ENCODE measurements around the gene ASXL2. TPM values are rescaled to one million over a fixed set of nuclear protein-coding genes. Genes with fewer than 3 reads are reported as not detected.
A peak's percentile ranks its signal among the peaks of the same experiment; 100 is the strongest.
"Not testable (repeated sequence)": the region's sequence is repeated elsewhere in the genome, so short reads cannot be mapped to it uniquely, and the experiment has no call there.

The ASXL2 gene
- total RNA-seq, result 4.4 TPM

DNA sequence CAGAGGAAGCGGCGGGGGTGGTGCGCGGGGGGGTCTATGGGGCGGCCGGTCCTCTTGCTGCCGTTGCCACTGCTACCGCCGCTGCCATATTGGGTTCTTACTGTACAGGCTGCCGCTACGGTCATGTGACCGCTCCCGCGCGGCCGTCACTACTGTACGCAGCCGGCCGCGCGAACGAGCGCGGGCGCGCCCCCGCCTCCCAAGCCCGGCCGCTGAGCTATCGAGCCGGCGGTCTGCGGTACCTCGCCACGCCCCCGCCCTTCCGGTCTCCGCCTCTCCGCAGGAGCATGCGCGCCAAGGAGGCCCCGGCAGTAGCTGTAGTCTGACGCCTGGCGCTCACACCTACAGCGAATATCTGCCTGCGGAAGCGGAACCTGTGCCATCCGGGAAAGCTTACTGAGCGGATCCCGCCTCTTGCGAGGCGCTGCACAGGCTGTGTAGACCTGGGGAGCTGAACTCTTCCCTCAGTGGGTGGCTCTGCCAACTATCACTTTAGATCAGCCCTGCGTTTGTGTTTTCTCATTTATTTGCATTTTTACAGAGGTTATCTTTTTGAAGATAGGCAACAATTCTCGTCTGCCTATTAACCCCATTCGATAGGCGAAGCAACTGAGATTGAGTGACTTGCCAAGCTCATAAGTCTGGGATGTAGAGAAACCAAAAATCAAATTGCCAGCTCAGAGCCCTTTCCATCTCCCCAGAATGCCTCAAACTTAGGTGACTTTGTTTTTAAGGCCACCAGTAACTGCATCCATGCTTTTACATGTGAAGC lies at the start of gene ASXL2:
Gene ASXL2 (minus strand): TSS at position 127 of the 772 bp plus-strand sequence. CDS start 265 bp downstream, outside the sequence.
- no peaks in the 10 kb centered on the region for H3K9me3 ChIP-seq (ENCODE audit: low read depth, low read length)
- peak within 1 kb of the TSS; percentile 94 for H3K4me3 ChIP-seq (ENCODE audit: low read length)
- peaks cover 17% of the 10 kb centered on the region for H3K4me1 ChIP-seq (ENCODE audit: insufficient read depth, low read length)
- H3K27me3 ChIP-seq (ENCODE audit: insufficient read depth, low read length), result peaks cover 3% of the 10 kb centered on the region

DNA sequence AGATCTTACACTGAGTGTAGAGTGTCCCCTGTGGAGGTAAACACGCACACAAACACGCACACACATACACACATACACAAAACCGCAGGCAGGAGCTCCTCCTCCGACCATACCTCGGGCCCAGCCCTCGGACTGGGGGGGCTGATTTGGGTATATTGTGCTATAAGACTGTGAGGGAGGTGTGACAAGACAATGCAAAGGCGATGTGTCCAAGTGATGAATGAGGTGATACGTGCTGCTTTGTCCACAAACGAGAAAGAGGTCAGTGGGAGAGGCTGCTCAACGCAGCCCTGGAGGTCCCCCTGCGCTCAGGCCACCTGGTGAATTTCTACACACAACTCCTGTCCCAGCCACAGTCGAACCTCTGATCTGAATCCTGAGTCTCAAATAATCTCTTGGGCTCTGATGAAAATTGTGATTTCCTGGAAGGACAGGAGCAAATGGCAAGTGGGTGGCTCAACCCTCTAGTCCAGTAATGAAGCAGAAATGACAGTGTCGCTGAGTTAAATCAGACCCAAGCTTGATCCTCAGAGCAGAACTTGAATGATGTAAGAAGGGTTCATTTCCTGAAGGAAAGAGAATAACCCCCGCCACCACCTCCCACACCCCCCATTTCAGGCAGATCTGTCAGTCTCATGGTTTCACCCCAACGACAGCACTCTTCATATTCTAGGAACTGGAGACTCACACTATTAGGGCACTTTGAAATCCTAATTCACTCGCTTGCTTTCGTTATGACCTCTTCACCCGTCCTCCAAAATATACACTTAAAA lies 48.9 kb upstream of the ASXL2 start:
- no peaks in the 10 kb centered on the region for H3K27me3 ChIP-seq (ENCODE audit: insufficient read depth, low read length)
- H3K9me3 ChIP-seq (ENCODE audit: low read depth, low read length), result no peaks in the 10 kb centered on the region
- no peak overlapping the region for H3K4me3 ChIP-seq (ENCODE audit: low read length)
- no peaks in the 10 kb centered on the region for H3K4me1 ChIP-seq (ENCODE audit: insufficient read depth, low read length)

DNA sequence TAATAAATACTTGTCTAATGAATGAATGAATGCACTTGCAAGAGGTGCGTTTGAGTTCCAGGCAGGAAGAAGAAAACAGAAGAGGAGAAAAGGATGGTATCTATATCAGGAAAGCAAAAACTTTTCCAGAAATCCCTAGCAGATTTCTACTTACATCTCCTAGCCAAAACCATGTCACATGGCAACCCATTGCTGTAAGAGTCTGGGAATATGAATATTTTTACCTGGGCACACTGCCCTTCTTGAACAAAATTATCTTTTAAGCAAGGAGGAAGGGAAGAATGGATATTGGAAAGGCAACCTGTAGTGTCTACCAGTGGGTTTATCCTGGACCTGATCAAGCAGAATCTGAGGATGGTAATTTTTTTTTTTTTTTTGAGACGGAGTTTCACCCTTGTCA lies 44.2 kb upstream of the ASXL2 start:
- Histone ChIP-seq H3K4me3 (ENCODE audit: low read length) (no peak overlapping the region), H3K27me3 (ENCODE audit: insufficient read depth, low read length) (no peaks in the 10 kb centered on the region), H3K9me3 (ENCODE audit: low read depth, low read length) (no peaks in the 10 kb centered on the region), H3K4me1 (ENCODE audit: insufficient read depth, low read length) (no peaks in the 10 kb centered on the region)

DNA sequence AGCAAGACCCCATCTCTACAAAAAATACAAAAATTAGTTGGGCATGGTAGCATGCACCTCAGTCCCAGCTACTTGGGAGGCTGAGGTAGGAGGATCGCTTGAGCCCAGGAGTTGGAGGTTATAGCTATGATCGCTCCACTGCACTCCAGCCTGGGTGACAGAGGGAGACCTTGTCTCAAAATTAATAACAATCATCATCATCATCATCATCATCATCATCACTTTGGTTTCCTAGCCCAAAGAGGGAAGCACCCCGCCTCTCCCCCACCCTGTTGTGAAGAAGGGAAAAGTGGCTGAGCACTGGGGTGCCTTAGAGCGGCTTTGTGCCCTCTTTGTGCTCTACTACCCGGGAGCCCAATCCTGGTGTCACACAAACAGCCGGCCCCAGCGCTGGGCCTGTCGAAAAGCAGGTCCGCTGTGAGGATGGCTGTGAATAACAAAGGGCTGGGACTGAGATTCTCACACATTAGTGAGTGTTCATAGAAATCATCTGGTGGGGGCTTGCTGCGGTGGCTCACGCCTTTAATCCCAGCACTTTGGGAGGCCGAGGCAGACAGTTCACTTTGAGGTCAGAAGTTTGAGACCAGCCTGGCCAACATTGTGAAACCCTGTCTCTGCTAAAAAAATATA lies 42.6 kb upstream of the ASXL2 start:
- Histone ChIP-seq H3K27me3 (ENCODE audit: insufficient read depth, low read length) (no peaks in the 10 kb centered on the region), H3K4me1 (ENCODE audit: insufficient read depth, low read length) (peaks cover 6% of the 10 kb centered on the region), H3K9me3 (ENCODE audit: low read depth, low read length) (no peaks in the 10 kb centered on the region), H3K4me3 (ENCODE audit: low read length) (no peak overlapping the region)

DNA sequence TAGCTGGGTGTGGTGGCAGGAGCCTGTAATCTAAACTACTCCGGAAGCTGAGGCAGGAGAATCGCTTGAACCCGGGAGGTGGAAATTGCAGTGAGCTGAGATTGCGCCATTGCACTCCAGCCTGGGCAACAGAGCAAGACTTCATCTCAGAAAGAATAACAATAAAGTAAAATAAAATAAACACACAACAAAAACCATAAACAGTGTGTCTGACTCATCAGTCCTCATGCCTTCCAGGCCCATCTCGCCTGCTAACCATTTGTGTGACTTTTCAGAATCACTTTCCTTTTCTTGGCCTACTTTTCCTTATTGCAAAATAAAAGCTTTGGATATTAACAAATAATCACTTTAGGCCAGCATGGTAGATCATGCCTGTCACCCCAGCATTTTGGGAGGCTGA lies 42.0 kb upstream of the ASXL2 start:
- Histone ChIP-seq H3K4me3 (ENCODE audit: low read length) (no peak overlapping the region), H3K9me3 (ENCODE audit: low read depth, low read length) (no peaks in the 10 kb centered on the region), H3K27me3 (ENCODE audit: insufficient read depth, low read length) (no peaks in the 10 kb centered on the region), H3K4me1 (ENCODE audit: insufficient read depth, low read length) (peaks cover 6% of the 10 kb centered on the region)

DNA sequence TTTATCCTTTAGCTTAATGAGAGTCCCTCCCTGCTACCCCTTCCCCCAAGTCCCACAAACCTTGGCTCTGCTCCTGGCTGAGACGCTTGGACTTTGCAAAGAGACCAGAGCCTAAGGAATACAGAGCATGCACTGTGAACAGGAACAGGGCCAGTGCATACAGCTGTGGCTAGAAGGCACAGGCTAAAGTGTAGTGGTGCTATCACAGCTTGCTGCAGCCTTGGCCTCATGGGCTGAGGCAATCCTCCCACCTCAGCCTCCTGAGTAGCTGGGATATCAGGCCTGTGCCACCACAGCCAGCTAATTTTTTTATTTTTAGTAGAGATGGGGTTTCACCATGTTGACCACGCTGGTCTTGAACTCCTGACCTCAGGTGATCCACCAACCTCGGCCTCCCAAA lies 39.5 kb upstream of the ASXL2 start:
- no peak overlapping the region for H3K4me3 ChIP-seq (ENCODE audit: low read length)
- H3K9me3 ChIP-seq (ENCODE audit: low read depth, low read length), result no peaks in the 10 kb centered on the region
- H3K27me3 ChIP-seq (ENCODE audit: insufficient read depth, low read length), result no peaks in the 10 kb centered on the region
- H3K4me1 ChIP-seq (ENCODE audit: insufficient read depth, low read length), result peaks cover 6% of the 10 kb centered on the region

DNA sequence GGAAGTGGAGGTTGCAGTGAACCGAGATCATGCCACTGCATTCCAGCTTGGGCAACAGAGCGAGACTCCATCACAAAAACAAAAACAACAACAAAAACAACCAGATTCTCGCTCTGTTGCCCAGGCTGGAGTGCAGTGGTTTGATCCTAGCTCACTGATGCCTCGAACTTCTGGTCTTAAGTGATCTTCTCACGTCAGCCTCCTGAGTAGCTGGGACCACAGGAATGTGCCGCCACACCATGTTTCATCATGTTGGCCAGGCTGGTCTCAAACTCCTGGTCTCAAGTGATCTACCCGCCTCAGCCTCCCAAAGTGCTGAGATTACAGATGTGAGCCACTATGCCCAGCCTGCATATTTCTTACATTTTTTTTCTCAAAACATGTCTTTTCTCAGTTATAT lies 39.1 kb upstream of the ASXL2 start:
- H3K27me3 ChIP-seq (ENCODE audit: insufficient read depth, low read length); H3K4me1 ChIP-seq (ENCODE audit: insufficient read depth, low read length); H3K4me3 ChIP-seq (ENCODE audit: low read length); H3K9me3 ChIP-seq (ENCODE audit: low read depth, low read length): not testable (repeated sequence)

DNA sequence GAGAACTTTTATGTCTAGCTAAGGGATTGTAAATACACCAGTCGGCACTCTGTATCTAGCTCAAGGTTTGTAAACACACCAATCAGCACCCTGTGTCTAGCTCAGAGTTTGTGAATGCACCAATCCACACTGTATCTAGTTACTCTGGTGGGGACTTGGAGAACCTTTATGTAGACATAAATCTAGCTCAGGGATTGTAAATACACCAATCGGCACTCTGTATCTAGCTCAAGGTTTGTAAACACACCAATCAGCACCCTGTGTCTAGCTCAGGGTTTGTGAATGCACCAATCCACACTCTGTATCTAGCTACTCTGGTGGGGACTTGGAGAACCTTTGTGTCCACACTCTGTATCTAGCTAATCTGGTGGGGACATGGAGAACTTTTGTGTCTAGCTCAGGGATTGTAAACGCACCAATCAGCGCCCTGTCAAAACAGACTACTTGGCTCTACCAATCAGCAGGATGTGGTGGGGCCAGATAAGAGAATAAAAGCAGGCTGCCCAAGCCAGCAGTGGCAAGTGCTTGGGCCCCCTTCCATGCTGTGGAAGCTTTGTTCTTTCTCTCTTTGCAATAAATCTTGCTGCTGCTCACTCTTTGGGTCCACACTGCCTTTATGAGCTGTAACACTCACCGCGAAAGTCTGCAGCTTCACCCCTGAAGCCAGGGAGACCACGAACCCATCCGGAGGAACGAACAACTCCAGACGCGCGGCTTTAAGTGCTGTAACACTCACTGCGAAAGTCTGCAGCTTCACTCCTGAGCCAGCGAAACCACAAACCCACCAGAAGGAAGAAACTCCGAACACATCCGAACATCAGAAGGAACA lies 37.9 kb upstream of the ASXL2 start:
- not testable (repeated sequence) for H3K9me3 ChIP-seq (ENCODE audit: low read depth, low read length); H3K27me3 ChIP-seq (ENCODE audit: insufficient read depth, low read length); H3K4me1 ChIP-seq (ENCODE audit: insufficient read depth, low read length); H3K4me3 ChIP-seq (ENCODE audit: low read length)

DNA sequence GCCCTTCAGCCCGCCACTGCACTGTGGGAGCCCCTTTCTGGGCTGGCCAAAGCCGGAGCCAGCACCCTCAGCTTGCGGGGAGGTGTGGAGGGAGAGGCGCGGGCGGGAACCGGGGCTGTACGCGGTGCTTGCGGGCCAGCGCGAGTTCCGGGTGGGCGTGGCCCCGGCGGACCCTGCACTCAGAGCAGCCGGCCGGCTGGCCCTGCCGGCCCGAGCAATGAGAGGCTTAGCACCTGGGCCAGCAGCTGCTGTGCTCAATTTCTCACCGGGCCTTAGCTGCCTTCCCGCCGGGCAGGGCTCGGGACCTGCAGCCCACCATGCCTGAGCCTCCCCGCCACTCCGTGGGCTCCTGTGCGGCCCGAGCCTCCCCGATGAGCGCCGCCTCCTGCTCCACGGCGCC lies 37.1 kb upstream of the ASXL2 start:
- H3K27me3 ChIP-seq (ENCODE audit: insufficient read depth, low read length); H3K4me1 ChIP-seq (ENCODE audit: insufficient read depth, low read length); H3K9me3 ChIP-seq (ENCODE audit: low read depth, low read length); H3K4me3 ChIP-seq (ENCODE audit: low read length): not testable (repeated sequence)

DNA sequence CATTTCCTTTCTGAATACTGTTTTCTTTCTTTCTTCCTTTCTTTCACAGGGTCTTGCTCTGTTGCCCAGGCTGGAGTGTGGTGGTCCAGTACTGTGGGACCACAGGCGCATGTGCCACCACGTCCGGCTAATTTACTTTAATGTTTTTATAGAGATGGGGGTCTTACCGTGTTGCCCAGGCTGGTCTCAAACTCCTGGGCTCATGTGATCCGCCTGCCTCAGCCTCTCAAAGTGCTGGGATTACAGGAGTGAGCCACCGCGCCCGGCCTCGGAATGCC lies 35.3 kb upstream of the ASXL2 start:
- H3K27me3 ChIP-seq (ENCODE audit: insufficient read depth, low read length); H3K9me3 ChIP-seq (ENCODE audit: low read depth, low read length); H3K4me3 ChIP-seq (ENCODE audit: low read length); H3K4me1 ChIP-seq (ENCODE audit: insufficient read depth, low read length): not testable (repeated sequence)

DNA sequence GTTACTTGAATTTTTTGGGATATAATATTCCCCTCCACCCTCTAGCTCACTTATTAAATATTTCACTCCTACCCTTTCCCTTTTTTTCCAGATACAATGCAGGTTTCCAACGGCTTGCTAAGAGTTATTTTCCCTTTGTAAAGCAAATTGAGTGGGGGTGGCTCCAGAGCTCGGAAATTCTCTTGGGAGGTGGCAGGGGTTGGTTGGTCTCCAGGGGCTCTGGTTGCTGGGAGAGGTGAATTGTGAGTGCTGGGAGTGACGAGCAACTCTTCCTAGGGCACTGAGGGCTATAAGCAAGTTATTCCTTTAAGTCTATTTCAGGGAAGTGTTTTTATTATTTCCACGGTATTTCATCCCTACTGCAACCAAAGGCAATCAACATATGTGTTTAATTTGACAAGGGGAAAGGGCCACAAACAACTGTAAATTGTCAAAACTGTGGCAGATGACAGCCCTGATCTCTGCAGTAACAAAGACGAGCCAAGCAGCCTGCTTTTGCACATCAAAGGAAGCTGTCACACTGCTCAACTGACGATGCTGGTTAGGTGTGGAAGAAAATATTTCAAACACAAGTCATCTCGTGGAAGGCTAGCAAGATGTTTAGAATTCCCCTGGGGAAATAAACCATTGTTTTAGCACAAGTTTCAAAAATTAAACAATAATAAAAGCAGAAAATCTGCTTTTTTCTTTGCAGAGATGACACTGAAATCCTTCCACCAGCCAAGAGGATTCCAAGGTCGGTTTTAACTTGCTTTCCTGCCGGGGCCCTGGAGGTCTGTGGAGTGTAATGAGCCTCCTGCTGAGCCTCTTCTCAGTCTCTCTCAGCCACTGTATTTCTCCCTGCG lies 34.8 kb upstream of the ASXL2 start:
- peaks cover 6% of the 10 kb centered on the region for H3K4me1 ChIP-seq (ENCODE audit: insufficient read depth, low read length)
- no peaks in the 10 kb centered on the region for H3K27me3 ChIP-seq (ENCODE audit: insufficient read depth, low read length)
- no peaks in the 10 kb centered on the region for H3K9me3 ChIP-seq (ENCODE audit: low read depth, low read length)
- no peak overlapping the region for H3K4me3 ChIP-seq (ENCODE audit: low read length)

DNA sequence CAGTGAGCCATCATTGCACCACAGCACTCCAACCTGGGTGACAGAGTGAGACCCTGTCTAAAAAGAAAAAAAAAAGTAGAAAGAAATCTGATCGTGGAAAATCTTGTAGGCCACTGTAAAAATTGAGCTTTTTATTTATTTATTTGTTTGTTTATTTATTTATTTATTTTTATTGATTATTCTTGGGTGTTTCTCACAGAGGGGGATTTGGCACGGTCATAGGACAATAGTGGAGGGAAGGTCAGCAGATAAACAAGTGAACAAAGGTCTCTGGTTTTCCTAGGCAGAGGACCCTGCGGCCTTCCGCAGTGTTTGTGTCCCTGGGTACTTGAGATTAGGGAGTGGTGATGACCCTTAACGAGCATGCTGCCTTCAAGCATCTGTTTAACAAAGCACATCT lies 31.3 kb upstream of the ASXL2 start:
- not testable (repeated sequence) for H3K4me3 ChIP-seq (ENCODE audit: low read length); H3K9me3 ChIP-seq (ENCODE audit: low read depth, low read length); H3K4me1 ChIP-seq (ENCODE audit: insufficient read depth, low read length); H3K27me3 ChIP-seq (ENCODE audit: insufficient read depth, low read length)

DNA sequence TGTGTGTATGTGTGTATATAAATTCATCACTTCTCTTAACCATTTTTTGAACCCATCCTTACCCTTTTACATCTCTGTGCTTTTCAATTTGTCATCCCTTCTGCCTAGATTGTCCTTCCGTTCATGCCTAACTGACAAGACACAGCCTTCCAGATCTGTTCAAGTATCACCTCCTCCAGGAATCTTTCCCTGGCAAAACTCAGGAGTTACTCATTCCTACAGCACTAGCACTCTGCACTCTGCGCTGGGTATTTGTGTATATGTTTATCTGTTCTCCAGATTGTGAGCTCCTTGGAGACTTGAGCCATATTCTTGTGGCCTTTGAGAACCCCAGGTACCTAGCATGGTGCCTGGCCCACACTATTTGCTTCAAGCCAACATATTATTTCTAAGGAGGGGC lies 26.8 kb upstream of the ASXL2 start:
- no peaks in the 10 kb centered on the region for H3K9me3 ChIP-seq (ENCODE audit: low read depth, low read length)

DNA sequence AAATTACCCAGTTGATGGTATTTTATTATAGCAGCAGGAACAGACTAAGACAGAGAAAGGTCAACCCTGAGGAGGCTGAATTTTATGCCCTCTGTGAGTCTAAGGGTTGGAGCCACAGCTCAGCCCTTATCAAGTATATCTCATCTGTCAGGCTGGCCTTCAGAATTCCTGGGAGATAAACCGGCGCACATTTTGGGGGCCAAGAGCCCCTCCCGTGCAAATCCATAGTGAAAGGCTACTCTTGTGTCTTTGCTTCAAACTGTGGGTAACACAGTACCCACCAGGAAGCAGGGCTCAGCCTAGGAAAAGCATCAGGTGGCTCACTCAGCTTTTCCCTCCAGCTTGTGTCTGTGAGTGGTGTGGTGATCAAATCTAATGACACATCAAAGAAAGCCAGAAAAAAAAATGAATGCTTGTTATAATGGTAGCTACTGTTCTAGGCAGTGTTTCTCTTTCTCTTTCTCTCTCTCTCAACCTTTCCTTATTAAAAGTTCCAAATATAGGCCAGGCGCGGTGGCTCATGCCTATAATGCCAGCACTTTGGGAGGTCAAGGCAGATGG lies 25.0 kb upstream of the ASXL2 start:
- no peaks in the 10 kb centered on the region for H3K9me3 ChIP-seq (ENCODE audit: low read depth, low read length)
- H3K4me1 ChIP-seq (ENCODE audit: insufficient read depth, low read length), result no peaks in the 10 kb centered on the region
- H3K4me3 ChIP-seq (ENCODE audit: low read length), result no peak overlapping the region
- no peaks in the 10 kb centered on the region for H3K27me3 ChIP-seq (ENCODE audit: insufficient read depth, low read length)

More for the DNA sequence above, 26.8 kb upstream of the ASXL2 start:
- Histone ChIP-seq H3K4me3 (ENCODE audit: low read length) (no peak overlapping the region), H3K4me1 (ENCODE audit: insufficient read depth, low read length) (no peaks in the 10 kb centered on the region), H3K27me3 (ENCODE audit: insufficient read depth, low read length) (no peaks in the 10 kb centered on the region)
